Gastrocnemius medialis (tissue), 4 donors: Measurements from ENCODE around the gene TMTC2.

Experiments used
- POLR2A ChIP-seq, 2 donors: fragments of 450-650 bp; IDR thresholded peaks; one replicate each; pipeline ENCODE4 v1.6.1; 2017; ENCODE audit warnings: antibody characterized with exemption in 2 of 2, mild to moderate bottlenecking in 2 of 2, moderate library complexity in 2 of 2
- TF ChIP-seq, protein P1 (sequence below), 5 experiments: fragments of 450-650 bp in 3 of 5; fragments of 200-600 bp in 2 of 5; sonication (generic) in 2 of 5; IDR thresholded peaks in 4 of 5; conservative IDR thresholded peaks in 1 of 5; 1 replicate in 4 of 5; 2 replicates in 1 of 5; pipeline ENCODE4 v1.5.1; 2016 to 2019; ENCODE audit warnings: antibody characterized with exemption in 5 of 5, mild to moderate bottlenecking in 3 of 5, moderate library complexity in 3 of 5

GRCh38 chr12:83097643-83098342 lies 411.1 kb downstream of the TMTC2 start:
- TF ChIP-seq POLR2A (IDR thresholded peaks at IDR 0.05), result no peak
- TF ChIP-seq, protein P1, sequence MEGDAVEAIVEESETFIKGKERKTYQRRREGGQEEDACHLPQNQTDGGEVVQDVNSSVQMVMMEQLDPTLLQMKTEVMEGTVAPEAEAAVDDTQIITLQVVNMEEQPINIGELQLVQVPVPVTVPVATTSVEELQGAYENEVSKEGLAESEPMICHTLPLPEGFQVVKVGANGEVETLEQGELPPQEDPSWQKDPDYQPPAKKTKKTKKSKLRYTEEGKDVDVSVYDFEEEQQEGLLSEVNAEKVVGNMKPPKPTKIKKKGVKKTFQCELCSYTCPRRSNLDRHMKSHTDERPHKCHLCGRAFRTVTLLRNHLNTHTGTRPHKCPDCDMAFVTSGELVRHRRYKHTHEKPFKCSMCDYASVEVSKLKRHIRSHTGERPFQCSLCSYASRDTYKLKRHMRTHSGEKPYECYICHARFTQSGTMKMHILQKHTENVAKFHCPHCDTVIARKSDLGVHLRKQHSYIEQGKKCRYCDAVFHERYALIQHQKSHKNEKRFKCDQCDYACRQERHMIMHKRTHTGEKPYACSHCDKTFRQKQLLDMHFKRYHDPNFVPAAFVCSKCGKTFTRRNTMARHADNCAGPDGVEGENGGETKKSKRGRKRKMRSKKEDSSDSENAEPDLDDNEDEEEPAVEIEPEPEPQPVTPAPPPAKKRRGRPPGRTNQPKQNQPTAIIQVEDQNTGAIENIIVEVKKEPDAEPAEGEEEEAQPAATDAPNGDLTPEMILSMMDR (IDR thresholded peaks at IDR 0.05 in 4 of 5, conservative IDR thresholded peaks at IDR 0.05 in 1 of 5), result no peak
